AG09319 (cell line): ENCODE measurements around the gene CCDC83.

ENCODE experiments used
- DNase-seq: peaks from one replicate; pipeline ENCODE4 v3.0.0-alpha.2; 2010; ENCODE audit warnings: low read depth; ENCODE audit errors: extremely low read depth
- CTCF ChIP-seq: IDR thresholded peaks from 2 replicates; pipeline ENCODE4 v1.5.1; 2011; ENCODE audit warnings: low read depth, mild to moderate bottlenecking, inconsistent platforms, low read length, moderate library complexity

Gene CCDC83

GRCh38 chr11:85867751-85868150 is 12.6 kb downstream of the CCDC83 start:
- TF ChIP-seq CTCF: no peak
- DNase-seq: no peak

- no peak for TF ChIP-seq CTCF
- DNase-seq: no peak
These were observed 14.6 kb downstream of the CCDC83 start for GRCh38 chr11:85869781-85870180.

GRCh38 chr11:85874265-85874664 is 19.1 kb downstream of the CCDC83 start:
- no peak for DNase-seq
- no peak for TF ChIP-seq CTCF

GRCh38 chr11:85875505-85875904 is 20.3 kb downstream of the CCDC83 start:
- DNase-seq: no peak
- TF ChIP-seq CTCF: no peak

GRCh38 chr11:85884581-85885021 is 29.4 kb downstream of the CCDC83 start:
- DNase-seq: no peak
- no peak for TF ChIP-seq CTCF

- no peak for TF ChIP-seq CTCF
- DNase-seq: peak; percentile 71
These were observed 31.2 kb downstream of the CCDC83 start for GRCh38 chr11:85886089-85887056.

- no peak for DNase-seq
- TF ChIP-seq CTCF: no peak
These were observed 33.9 kb downstream of the CCDC83 start for GRCh38 chr11:85889108-85889507.
